Stimulated activated CD4-positive, alpha-beta T cell treated with anti-CD3 and anti-CD28 coated beads, Interleukin-12 subunit alpha, Interleukin-12 subunit beta, amount 100 ng/mL, for 4 hours (primary cell): Measurements from ENCODE around the gene DNAH8.

Experiments used
- DNase-seq: peaks from one replicate; pipeline ENCODE4 v3.0.0-alpha.2; 2020

DNAH8 gene

GRCh38 chr6:39056681-39057080 is 341.6 kb downstream of the DNAH8 start:
- DNase-seq: no peak

- DNase-seq: no peak
These were observed 342.4 kb downstream of the DNAH8 start for GRCh38 chr6:39057251-39058155.

- DNase-seq: no peak
These were observed 343.5 kb downstream of the DNAH8 start for GRCh38 chr6:39058471-39059147.

GRCh38 chr6:39059496-39060310 is 344.6 kb downstream of the DNAH8 start:
- DNase-seq: no peak

- DNase-seq: no peak
These were observed 345.5 kb downstream of the DNAH8 start for GRCh38 chr6:39060467-39061160.

GRCh38 chr6:39061182-39061581 is 346.1 kb downstream of the DNAH8 start:
- no peak for DNase-seq

- no peak for DNase-seq
These were observed 346.5 kb downstream of the DNAH8 start for GRCh38 chr6:39061588-39061987.

- DNase-seq: no peak
These were observed 347.1 kb downstream of the DNAH8 start for GRCh38 chr6:39062014-39062740.

- DNase-seq: no peak
These were observed 348.4 kb downstream of the DNAH8 start for GRCh38 chr6:39063526-39063925.

- DNase-seq: no peak
These were observed 350.4 kb downstream of the DNAH8 start for GRCh38 chr6:39065561-39065960.

- no peak for DNase-seq
These were observed 353.3 kb downstream of the DNAH8 start for GRCh38 chr6:39068391-39068790.

- no peak for DNase-seq
These were observed 357.7 kb downstream of the DNAH8 start for GRCh38 chr6:39072830-39073229.

- DNase-seq: no peak
These were observed 358.6 kb downstream of the DNAH8 start for GRCh38 chr6:39073471-39074355.

GRCh38 chr6:39074486-39074885 is 359.4 kb downstream of the DNAH8 start:
- DNase-seq: no peak

GRCh38 chr6:39075010-39075686 is 360.0 kb downstream of the DNAH8 start:
- DNase-seq: no peak

- no peak for DNase-seq
These were observed 360.9 kb downstream of the DNAH8 start for GRCh38 chr6:39075807-39076622.

- DNase-seq: no peak
These were observed 361.8 kb downstream of the DNAH8 start for GRCh38 chr6:39076623-39077535.

GRCh38 chr6:39077882-39078594 is 362.9 kb downstream of the DNAH8 start:
- no peak for DNase-seq
